Embryonic facial prominence (tissue), 1 donor: Measurements from ENCODE around the gene AGBL4.
"Not testable (repeated sequence)": the region's sequence is repeated elsewhere in the genome, so short reads cannot be mapped to it uniquely, and the experiment has no call there.

ENCODE experiments used
- DNase-seq: peaks from one replicate; pipeline ENCODE4 v3.0.0-alpha.2; 2016; ENCODE audit errors: extremely low spot score

The AGBL4 gene

GRCh38 chr1:49036700-49037099 lies 987.1 kb downstream of the AGBL4 start:
- no peak for DNase-seq

DNA sequence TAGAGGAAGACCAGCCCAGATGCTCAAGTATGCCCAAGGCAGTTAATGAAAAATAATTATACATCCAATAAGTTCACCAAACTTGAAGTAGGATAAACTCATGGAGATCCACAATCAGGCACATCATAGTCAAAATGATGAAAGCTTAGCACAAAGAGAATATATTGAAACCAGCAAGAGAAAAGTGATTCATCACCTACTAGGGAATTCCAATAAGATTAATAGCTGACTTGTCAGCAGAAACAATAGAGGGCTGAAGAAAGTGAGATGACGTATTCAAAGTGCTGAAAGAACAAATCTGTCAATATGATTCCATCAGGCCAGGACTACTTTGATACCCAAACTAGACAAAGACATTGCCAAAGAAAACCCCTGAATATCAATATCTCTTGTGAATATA lies 995.4 kb downstream of the AGBL4 start:
- no peak for DNase-seq

DNA sequence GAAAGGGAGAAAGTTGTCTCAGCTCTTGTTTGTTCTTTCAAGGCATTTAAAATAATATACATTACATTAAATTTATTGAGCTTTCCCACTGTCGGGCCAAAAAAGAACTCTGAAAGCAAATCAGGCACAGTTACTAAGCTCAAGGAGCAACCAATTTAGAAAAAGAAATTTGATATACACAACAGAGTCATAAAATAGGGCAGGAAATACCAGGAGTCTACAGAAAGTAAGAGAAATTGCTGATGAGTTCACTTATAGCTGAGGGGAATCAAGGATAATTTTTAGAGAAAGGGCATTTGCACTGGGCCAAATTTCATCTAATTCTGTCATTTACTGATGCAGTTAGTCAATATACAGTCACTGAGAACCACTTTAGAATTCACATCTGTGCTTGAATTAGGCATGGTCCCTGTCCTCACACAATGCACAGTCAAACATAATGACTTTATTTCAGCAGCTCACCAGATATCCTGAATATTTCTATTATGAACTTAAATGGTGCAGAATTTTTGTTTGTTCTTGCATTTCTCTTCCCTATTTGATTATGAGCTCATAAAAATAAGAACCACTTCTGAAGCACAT lies 997.4 kb downstream of the AGBL4 start:
- no peak for DNase-seq

- DNase-seq = no peak
Measured at GRCh38 chr1:49016030-49016977, 1007.5 kb downstream of the AGBL4 start.

GRCh38 chr1:49013079-49013478 lies 1010.7 kb downstream of the AGBL4 start:
- no peak for DNase-seq

GRCh38 chr1:49002981-49003380 lies 1020.8 kb downstream of the AGBL4 start:
- not testable (repeated sequence) for DNase-seq

- DNase-seq = no peak
Measured at GRCh38 chr1:48999321-48999720, 1024.4 kb downstream of the AGBL4 start.

GRCh38 chr1:48996311-48996710 lies 1027.4 kb downstream of the AGBL4 start:
- DNase-seq = no peak

- no peak for DNase-seq
Measured at GRCh38 chr1:48988633-48989197, 1035.0 kb downstream of the AGBL4 start.

- no peak for DNase-seq
Measured at GRCh38 chr1:48979940-48980339, 1043.8 kb downstream of the AGBL4 start.

DNA sequence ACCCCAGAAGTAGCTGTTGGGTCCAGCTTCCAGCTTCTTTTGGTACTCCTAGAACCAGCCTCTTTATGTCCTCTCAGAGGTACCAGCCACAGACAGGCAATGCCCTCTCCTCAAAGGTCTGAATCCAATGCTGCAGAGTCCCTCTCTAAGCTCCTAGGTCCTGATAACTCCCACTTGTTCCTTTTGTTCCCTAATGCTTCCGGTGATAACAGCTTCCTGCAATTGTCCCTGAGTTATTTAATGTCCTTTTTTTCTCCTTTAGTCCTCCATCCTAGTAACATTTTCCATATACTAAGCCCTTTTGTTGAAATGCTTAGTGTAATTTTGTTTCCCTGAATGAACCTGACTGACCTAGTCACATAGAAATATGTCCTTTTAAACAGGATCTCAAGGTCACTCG lies 1045.3 kb downstream of the AGBL4 start:
- no peak for DNase-seq

GRCh38 chr1:48977273-48977672 lies 1046.5 kb downstream of the AGBL4 start:
- DNase-seq = no peak

DNA sequence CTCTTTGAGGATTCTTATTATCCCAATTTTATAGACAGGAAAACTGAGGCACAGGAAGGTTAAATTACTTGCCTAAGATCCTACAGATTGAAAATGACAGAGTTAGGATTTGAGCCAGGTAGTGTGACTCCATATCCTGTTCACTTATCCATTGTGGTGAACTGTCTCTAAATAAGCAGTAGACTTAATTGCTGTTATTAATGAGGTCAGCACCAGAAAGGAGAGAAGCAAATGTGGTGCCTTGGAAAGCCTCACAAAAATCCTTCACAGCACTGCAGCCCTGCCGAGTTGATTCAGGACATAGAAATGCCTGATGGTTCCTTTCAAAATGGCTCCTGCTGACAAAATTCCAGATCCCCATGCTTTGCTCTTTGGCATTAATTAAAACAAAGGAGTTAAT lies 1053.8 kb downstream of the AGBL4 start:
- no peak for DNase-seq

- DNase-seq = no peak
Measured at GRCh38 chr1:48967318-48967717, 1056.4 kb downstream of the AGBL4 start.

DNA sequence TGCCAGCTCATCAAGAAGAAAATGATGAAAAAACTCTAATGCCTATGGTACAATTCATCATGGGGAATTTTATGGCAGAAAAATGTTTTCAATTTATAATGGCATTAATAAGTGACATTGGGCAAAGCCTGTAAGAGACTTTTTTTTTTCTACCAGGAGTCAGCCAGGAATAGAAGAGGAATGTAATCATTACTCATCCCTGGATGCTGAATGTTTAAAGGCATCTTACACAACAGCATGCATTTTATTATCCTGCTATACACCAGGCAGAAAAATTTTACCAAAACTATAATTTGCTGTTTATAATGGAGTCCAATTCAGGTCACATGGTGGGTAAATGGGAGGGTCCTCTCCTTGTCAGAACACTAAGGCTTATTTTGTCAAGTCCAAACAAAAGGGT lies 1057.2 kb downstream of the AGBL4 start:
- no peak for DNase-seq

DNA sequence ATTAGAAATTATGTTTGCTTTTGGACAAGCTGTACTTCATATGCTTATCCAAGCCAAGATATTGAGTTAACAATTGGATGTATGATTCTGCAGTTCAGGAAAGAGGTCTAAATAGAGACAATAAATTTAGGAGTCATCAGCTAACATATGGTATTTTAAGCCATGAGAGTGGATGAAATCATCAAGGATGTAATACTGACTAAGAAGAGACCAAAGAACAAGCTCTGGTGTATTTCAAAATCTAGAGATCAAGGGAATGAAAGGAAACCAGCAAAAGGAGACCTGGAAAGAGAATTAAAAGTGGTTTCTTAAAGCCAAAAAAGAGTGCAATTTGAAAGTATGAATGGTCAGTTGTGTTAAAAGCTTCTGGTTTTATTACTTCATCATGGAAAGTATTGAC lies 1063.4 kb downstream of the AGBL4 start:
- no peak for DNase-seq

GRCh38 chr1:48955774-48956173 lies 1068.0 kb downstream of the AGBL4 start:
- no peak for DNase-seq

DNA sequence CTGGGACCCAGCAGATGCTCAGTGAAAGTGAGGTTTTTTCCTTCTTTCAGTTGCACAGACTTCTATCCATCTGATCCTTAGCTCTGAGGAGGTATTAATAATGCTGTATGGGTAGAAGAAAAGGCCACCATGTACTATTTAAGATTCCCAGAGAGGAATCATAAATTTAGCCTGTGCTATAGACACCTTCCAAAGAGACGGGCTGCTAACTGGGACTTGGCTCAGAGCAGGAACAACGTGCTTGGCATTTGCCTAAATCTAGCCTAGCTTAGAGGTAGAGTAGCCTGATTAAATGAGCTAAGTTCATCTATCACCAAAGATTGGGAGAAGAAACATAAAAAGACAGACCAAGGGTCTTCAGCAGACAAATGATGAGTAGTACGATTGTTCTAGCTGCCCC lies 1070.1 kb downstream of the AGBL4 start:
- no peak for DNase-seq

DNA sequence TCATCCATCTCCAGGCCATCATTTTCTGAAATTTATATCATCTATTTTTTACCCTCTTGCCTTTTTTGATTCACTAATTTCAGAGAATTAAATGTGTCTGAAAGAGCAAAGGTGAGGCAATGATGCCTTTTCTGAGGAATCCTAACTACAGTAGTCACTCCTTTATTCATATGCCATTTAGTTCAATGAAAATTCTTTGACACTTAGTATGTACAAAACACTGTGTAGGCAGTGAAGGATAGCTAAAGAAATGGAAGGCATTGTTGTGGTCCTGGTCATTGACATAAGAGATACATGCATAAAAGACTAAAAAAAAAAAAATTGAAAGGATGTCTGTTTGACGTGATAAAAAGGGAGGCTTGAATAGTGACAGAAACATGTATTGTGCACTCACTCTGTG lies 1075.2 kb downstream of the AGBL4 start:
- no peak for DNase-seq

DNA sequence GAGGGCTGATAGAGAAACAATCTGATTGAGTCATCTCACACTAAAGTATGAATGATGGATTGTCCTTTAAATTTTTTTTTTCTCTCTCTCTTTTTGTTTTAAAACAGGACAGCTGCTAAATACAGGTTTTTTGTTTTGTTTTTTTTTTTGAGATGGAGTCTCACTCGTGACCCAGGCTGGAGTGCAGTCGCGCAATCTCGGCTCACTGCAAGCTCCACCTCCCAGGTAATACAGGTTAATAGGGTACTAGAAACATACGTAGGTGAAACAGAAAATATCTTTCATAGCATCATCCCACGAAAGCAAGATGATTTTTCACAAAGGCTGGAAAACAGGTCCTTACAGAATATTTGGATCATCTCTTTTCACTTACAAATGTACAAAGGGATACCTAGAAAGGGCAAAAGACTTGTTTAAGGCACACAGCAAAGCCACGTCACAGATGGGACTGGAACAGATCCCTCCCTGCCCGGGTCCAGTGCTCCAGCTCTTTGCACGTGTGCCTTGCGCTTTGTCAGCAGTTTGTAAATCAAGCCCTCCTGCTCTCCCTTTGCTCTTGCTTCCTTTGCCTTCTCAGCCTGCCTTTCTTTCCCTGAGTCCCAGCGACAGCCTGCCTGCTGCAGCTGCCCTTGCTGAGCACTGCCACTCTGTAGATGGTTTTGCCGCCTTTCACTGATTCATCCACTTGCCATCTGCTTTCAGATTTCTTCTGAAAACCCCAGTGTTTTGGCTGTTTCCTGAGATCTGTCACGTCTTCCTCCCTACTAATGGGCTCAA lies 1075.8 kb downstream of the AGBL4 start:
- no peak for DNase-seq

- no peak for DNase-seq
Measured at GRCh38 chr1:48946070-48946469, 1077.7 kb downstream of the AGBL4 start.

DNA sequence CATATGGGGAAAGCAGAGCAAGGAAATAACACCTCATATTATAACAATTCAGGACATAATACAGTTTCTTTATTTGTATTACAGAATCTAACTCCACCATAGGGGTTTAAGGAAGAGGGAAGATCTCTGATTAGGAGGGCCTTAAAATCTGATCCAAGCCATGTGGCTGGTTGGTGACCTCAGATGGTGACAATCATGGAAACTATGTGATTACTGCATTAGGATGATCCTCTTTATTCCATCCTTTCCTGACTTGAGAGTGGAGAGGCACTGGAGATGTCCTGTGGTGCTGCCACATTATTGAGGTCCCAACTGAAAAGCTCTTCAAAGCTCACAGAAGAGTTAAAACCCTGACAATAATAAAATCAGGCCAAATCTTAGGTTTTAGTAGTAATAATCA lies 1078.9 kb downstream of the AGBL4 start:
- DNase-seq = no peak
